Esophagus muscularis mucosa (tissue), 4 donors: ENCODE results near the gene SLC6A9.

Source experiments
- CTCF ChIP-seq, 3 experiments: fragments of 200-600 bp in 2 of 3; fragments of 450-650 bp in 1 of 3; sonication (generic) in 2 of 3; IDR thresholded peaks; one replicate each; pipeline ENCODE4 v1.5.1; 2017 to 2019; ENCODE audit warnings: antibody characterized with exemption in 3 of 3, mild to moderate bottlenecking in 2 of 3, moderate library complexity in 1 of 3
- EP300 ChIP-seq: sonication (generic); formaldehyde crosslinking; IDR thresholded peaks from one replicate; pipeline ENCODE4 v1.6.1; 2017; ENCODE audit warnings: antibody characterized with exemption
- POLR2A ChIP-seq: fragments of 450-650 bp; IDR thresholded peaks from one replicate; pipeline ENCODE4 v1.6.1; 2017; ENCODE audit warnings: antibody characterized with exemption, moderate library complexity, mild to moderate bottlenecking, low read depth
- POLR2AphosphoS5 ChIP-seq, 2 donors: sonication (generic); formaldehyde crosslinking; IDR thresholded peaks; one replicate each; pipeline ENCODE4 v1.6.1; 2017; ENCODE audit warnings: antibody characterized with exemption in 2 of 2

GRCh38 chr1:43956234-43956633 is 75.0 kb downstream of the SLC6A9 start:
- TF ChIP-seq CTCF (IDR thresholded peaks at IDR 0.05), result no peak
- no peak for TF ChIP-seq POLR2A
- no peak for TF ChIP-seq EP300
- TF ChIP-seq POLR2AphosphoS5 (IDR thresholded peaks at IDR 0.05), result no peak
